Measurements from ENCODE around the gene CTXND1.

- TF ChIP-seq, protein P1, sequence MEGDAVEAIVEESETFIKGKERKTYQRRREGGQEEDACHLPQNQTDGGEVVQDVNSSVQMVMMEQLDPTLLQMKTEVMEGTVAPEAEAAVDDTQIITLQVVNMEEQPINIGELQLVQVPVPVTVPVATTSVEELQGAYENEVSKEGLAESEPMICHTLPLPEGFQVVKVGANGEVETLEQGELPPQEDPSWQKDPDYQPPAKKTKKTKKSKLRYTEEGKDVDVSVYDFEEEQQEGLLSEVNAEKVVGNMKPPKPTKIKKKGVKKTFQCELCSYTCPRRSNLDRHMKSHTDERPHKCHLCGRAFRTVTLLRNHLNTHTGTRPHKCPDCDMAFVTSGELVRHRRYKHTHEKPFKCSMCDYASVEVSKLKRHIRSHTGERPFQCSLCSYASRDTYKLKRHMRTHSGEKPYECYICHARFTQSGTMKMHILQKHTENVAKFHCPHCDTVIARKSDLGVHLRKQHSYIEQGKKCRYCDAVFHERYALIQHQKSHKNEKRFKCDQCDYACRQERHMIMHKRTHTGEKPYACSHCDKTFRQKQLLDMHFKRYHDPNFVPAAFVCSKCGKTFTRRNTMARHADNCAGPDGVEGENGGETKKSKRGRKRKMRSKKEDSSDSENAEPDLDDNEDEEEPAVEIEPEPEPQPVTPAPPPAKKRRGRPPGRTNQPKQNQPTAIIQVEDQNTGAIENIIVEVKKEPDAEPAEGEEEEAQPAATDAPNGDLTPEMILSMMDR (IDR thresholded peaks at IDR 0.05; ENCODE audit: low read length): no peak
- TF ChIP-seq EZH2phosphoT487 (IDR thresholded peaks at IDR 0.05; ENCODE audit: low read length) (no peak), EZH2 (optimal IDR thresholded peaks at IDR 0.05; ENCODE audit: low read depth, low read length) (no peak)
Measured at GRCh38 chr15:80266113-80266512, 14.1 kb upstream of the CTXND1 start.
